ENCODE data around the gene LY86. TPM values are rescaled to one million over a fixed set of nuclear protein-coding genes. Genes with fewer than 3 reads are reported as not detected.

LY86 gene
- total and polyA plus RNA-seq, 9 of the 15 experiments (the other 6 are each of a cell fraction or from before 2014, with no cell fraction given) = 0.08 to 0.20 TPM; not detected in 7

DNA sequence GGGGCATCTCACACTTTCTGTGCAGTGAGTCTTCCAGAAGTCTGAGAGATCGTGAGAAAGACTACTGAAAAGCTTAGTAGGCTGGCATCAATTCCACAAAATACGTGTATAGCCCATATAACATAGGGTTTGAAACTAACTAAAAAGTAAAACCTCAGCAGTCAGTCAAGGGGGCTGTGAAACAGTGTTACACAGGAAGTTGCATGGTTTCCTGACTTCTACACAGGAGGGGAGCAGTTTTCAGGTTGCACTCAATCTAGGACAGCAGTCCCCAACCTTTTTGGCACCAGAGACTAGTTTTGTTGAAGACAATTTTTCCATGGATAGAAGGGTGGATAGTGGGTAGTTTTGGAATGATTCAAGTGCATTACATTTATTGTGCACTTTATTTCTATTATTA is 4.7 kb upstream of the LY86 start (continued):
- TF ChIP-seq, protein P1, sequence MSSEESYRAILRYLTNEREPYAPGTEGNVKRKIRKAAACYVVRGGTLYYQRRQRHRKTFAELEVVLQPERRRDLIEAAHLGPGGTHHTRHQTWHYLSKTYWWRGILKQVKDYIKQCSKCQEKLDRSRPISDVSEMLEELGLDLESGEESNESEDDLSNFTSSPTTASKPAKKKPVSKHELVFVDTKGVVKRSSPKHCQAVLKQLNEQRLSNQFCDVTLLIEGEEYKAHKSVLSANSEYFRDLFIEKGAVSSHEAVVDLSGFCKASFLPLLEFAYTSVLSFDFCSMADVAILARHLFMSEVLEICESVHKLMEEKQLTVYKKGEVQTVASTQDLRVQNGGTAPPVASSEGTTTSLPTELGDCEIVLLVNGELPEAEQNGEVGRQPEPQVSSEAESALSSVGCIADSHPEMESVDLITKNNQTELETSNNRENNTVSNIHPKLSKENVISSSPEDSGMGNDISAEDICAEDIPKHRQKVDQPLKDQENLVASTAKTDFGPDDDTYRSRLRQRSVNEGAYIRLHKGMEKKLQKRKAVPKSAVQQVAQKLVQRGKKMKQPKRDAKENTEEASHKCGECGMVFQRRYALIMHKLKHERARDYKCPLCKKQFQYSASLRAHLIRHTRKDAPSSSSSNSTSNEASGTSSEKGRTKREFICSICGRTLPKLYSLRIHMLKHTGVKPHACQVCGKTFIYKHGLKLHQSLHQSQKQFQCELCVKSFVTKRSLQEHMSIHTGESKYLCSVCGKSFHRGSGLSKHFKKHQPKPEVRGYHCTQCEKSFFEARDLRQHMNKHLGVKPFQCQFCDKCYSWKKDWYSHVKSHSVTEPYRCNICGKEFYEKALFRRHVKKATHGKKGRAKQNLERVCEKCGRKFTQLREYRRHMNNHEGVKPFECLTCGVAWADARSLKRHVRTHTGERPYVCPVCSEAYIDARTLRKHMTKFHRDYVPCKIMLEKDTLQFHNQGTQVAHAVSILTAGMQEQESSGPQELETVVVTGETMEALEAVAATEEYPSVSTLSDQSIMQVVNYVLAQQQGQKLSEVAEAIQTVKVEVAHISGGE (CRISPR knock-in tag; IDR thresholded peaks at IDR 0.05) = peak in 2 of 3 experiments; percentile 92 to 98; a peak in 4 of 6 replicates

DNA sequence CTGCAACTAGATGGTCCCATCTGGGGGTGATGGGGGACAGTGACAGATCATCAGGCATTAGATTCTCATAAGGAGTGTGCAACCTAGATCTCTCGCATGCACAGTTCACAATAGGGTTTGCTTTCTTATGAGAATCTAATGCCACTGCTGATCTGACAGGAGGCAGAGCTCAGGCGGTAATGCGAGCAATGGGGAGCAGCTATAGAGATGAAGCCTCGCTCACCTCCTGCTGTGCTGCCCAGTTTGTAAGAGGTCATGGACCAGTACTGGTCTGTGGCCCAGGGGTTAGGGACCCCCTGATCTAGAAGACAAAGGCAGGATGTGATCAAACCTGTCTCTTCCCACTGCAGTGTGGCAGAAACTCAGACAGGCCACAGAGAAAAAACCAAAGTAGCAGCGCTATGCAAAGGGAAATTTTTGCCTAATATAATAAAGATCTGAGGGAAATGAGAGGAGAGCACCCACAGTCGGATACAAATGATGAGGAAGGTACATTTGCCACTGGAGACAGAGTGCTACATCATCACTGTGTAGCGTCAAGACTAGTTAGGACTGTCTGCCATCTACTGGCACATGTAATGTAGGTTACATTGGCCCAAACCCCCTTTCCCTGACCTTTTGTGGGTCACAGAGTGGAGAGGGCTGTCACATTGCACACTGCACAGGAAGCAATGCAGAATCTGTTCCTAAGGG is 4.1 kb upstream of the LY86 start:
- Histone ChIP-seq H3K4me2 (ENCODE audit: insufficient read depth, low read length) (no peak overlapping the region), H3K36me3 (ENCODE audit: control insufficient read depth, insufficient read depth, low read length) (no peaks in the 10 kb centered on the region), H3K27ac (ENCODE audit: extremely low read depth, low read depth, low read length) (no peak overlapping the region), H4K20me1 (replicated peaks; ENCODE audit: control insufficient read depth, insufficient read depth, low read length) (no peaks in the 10 kb centered on the region), H3K9me1 (ENCODE audit: control insufficient read depth, insufficient read depth, low read length) (no peaks in the 10 kb centered on the region), H3K79me2 (ENCODE audit: control insufficient read depth, insufficient read depth, low read length) (no peaks in the 10 kb centered on the region), H3K4me3 (no peak overlapping the region), H2AFZ (ENCODE audit: low read depth, low read length) (no peak overlapping the region), H3K4me1 (replicated peaks in 1 of 2; ENCODE audit: control insufficient read depth in 2 of 2, insufficient read depth in 2 of 2, low read length in 2 of 2) (no peaks in the 10 kb centered on the region; a peak in 1 of 5 replicates), H3K9ac (ENCODE audit: insufficient read depth in 1 of 2, low read depth in 2 of 2, low read length in 2 of 2) (no peak overlapping the region), H3K9me3 (replicated peaks; ENCODE audit: control insufficient read depth, insufficient read depth, low read depth, low read length) (no peaks in the 10 kb centered on the region), H3K27me3 (ENCODE audit: control insufficient read depth in 2 of 2, insufficient read depth in 2 of 2, low read length in 2 of 2) (peaks cover 12 to 34% of the 10 kb centered on the region in 2 experiments; a peak in 4 of 5 replicates)
- CTCF ChIA-PET (ENCODE audit: low intra/inter-chr PET ratio) = no interaction called here
- in situ Hi-C loops (cut with MboI) (no loop called here), intact Hi-C loops (cut with micrococcal nuclease) (no loop called here)
- peak; percentile 75 for ATAC-seq
- DNase-seq (ENCODE audit: extremely low read depth in 1 of 4, low spot score in 3 of 4) = no peak
- BruUV-seq (replicated peaks) = no TSS peak
- FAIRE-seq = peak; percentile 6
- WGBS (ENCODE audit: insufficient coverage, low coverage, missing lambda C conversion rate) = 2% methylated on average over 7 of the region's 7 CpGs
- POLR2A ChIA-PET = no interaction called here
- TF ChIP-seq HNRNPL (IDR thresholded peaks at IDR 0.05; ENCODE audit: low read depth, low read length) = no peak
- TF ChIP-seq, protein P2, sequence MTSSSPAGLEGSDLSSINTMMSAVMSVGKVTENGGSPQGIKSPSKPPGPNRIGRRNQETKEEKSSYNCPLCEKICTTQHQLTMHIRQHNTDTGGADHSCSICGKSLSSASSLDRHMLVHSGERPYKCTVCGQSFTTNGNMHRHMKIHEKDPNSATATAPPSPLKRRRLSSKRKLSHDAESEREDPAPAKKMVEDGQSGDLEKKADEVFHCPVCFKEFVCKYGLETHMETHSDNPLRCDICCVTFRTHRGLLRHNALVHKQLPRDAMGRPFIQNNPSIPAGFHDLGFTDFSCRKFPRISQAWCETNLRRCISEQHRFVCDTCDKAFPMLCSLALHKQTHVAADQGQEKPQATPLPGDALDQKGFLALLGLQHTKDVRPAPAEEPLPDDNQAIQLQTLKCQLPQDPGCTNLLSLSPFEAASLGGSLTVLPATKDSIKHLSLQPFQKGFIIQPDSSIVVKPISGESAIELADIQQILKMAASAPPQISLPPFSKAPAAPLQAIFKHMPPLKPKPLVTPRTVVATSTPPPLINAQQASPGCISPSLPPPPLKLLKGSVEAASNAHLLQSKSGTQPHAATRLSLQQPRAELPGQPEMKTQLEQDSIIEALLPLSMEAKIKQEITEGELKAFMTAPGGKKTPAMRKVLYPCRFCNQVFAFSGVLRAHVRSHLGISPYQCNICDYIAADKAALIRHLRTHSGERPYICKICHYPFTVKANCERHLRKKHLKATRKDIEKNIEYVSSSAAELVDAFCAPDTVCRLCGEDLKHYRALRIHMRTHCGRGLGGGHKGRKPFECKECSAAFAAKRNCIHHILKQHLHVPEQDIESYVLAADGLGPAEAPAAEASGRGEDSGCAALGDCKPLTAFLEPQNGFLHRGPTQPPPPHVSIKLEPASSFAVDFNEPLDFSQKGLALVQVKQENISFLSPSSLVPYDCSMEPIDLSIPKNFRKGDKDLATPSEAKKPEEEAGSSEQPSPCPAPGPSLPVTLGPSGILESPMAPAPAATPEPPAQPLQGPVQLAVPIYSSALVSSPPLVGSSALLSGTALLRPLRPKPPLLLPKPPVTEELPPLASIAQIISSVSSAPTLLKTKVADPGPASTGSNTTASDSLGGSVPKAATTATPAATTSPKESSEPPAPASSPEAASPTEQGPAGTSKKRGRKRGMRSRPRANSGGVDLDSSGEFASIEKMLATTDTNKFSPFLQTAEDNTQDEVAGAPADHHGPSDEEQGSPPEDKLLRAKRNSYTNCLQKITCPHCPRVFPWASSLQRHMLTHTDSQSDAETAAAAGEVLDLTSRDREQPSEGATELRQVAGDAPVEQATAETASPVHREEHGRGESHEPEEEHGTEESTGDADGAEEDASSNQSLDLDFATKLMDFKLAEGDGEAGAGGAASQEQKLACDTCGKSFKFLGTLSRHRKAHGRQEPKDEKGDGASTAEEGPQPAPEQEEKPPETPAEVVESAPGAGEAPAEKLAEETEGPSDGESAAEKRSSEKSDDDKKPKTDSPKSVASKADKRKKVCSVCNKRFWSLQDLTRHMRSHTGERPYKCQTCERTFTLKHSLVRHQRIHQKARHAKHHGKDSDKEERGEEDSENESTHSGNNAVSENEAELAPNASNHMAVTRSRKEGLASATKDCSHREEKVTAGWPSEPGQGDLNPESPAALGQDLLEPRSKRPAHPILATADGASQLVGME (CRISPR knock-in tag; IDR thresholded peaks at IDR 0.05) = no peak
- TF ChIP-seq, protein P3, sequence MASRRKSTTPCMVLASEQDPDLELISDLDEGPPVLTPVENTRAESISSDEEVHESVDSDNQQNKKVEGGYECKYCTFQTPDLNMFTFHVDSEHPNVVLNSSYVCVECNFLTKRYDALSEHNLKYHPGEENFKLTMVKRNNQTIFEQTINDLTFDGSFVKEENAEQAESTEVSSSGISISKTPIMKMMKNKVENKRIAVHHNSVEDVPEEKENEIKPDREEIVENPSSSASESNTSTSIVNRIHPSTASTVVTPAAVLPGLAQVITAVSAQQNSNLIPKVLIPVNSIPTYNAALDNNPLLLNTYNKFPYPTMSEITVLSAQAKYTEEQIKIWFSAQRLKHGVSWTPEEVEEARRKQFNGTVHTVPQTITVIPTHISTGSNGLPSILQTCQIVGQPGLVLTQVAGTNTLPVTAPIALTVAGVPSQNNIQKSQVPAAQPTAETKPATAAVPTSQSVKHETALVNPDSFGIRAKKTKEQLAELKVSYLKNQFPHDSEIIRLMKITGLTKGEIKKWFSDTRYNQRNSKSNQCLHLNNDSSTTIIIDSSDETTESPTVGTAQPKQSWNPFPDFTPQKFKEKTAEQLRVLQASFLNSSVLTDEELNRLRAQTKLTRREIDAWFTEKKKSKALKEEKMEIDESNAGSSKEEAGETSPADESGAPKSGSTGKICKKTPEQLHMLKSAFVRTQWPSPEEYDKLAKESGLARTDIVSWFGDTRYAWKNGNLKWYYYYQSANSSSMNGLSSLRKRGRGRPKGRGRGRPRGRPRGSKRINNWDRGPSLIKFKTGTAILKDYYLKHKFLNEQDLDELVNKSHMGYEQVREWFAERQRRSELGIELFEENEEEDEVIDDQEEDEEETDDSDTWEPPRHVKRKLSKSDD (conservative IDR thresholded peaks at IDR 0.05; ENCODE audit: low read length) = no peak
- no peak for TF ChIP-seq PHF21A (IDR thresholded peaks at IDR 0.05; ENCODE audit: borderline replicate concordance, low read depth)
- no peak for TF ChIP-seq SNIP1 (IDR thresholded peaks at IDR 0.05; ENCODE audit: low read depth)
